Prostate gland (tissue), 2 donors: Measurements from ENCODE around the gene UTP3. TPM values are rescaled to one million over a fixed set of nuclear protein-coding genes. Genes with fewer than 3 reads are reported as not detected.

ENCODE experiments used
- DNase-seq: peaks from one replicate; pipeline ENCODE4 v3.0.0-alpha.2; 2019; ENCODE audit warnings: low spot score
- H3K27ac ChIP-seq, 2 donors: fragments of 200-600 bp; sonication (generic); 2 replicates each; pipeline ENCODE4 v1.5.1; 2017 to 2019
- H3K27me3 ChIP-seq: fragments of 200-600 bp; sonication (generic); replicated peaks from 2 replicates; pipeline ENCODE4 v1.5.1; 2019; ENCODE audit not compliant: insufficient read depth
- H3K36me3 ChIP-seq, 2 donors: fragments of 200-600 bp; sonication (generic); 1 replicate in 1 of 2; 2 replicates in 1 of 2; pipeline versions ENCODE4 v1.5.1 to v1.8.1; 2017 to 2019
- H3K4me1 ChIP-seq: fragments of 200-600 bp; sonication (generic); replicated peaks from 2 replicates; pipeline ENCODE4 v1.5.1; 2019
- H3K4me3 ChIP-seq, 2 donors: fragments of 200-600 bp; sonication (generic); 2 replicates each; pipeline ENCODE4 v1.5.1; 2017 to 2019
- H3K9me3 ChIP-seq: fragments of 200-600 bp; sonication (generic); 2 replicates; pipeline ENCODE4 v1.5.1; 2017
- CTCF ChIP-seq, 4 experiments: fragments of 200-600 bp in 2 of 4; fragments of 450-650 bp in 2 of 4; sonication (generic) in 2 of 4; IDR thresholded peaks; 1 replicate in 3 of 4; 2 replicates in 1 of 4; pipeline ENCODE4 v1.5.1; 2016 to 2019; ENCODE audit warnings: antibody characterized with exemption in 4 of 4, mild to moderate bottlenecking in 2 of 4, moderate library complexity in 2 of 4
- POLR2A ChIP-seq: fragments of 450-650 bp; IDR thresholded peaks from one replicate; pipeline ENCODE4 v1.6.1; 2016; ENCODE audit warnings: antibody characterized with exemption, mild to moderate bottlenecking
- POLR2AphosphoS5 ChIP-seq: sonication (generic); formaldehyde crosslinking; IDR thresholded peaks from one replicate; pipeline ENCODE4 v1.6.1; 2017; ENCODE audit warnings: antibody characterized with exemption
- WGBS: methylation state at CpG from one replicate; pipeline ENCODE4 v1.1.5; 2018; 5-methylcytosine and 5-hydroxymethylcytosine counted together
- intact Hi-C: fragments of 100-400 bp; cut with DNase I; formaldehyde crosslinking; loops from one replicate; pipeline ENCODE4 v1.14.2; 2022
- total RNA-seq, 2 donors: library from RNA; depleted of rRNA; stranded (reverse); fragments of >200 nt; gene quantifications; one replicate each; pipeline ENCODE4 v1.1.0, GENCODE V29; 2016

UTP3 gene
- total RNA-seq, 2 donors from 2014 or later: 13.4 to 19.7 TPM

- 82% methylated on average over 5 of the region's 5 CpGs for WGBS
- H3K4me3 ChIP-seq: no peak overlapping the region
- no peak for TF ChIP-seq CTCF (IDR thresholded peaks at IDR 0.05)
- TF ChIP-seq POLR2AphosphoS5: no peak
- TF ChIP-seq POLR2A: no peak
- H3K36me3 ChIP-seq: no peaks in the 10 kb centered on the region
- no peaks in the 10 kb centered on the region for H3K9me3 ChIP-seq
- H3K27ac ChIP-seq: no peak overlapping the region
- DNase-seq: no peak
- H3K27me3 ChIP-seq: no peaks in the 10 kb centered on the region
- intact Hi-C loops: no loop called here
- no peaks in the 10 kb centered on the region for H3K4me1 ChIP-seq
Measured at GRCh38 chr4:70670332-70671014, 17.9 kb upstream of the UTP3 start.

GRCh38 chr4:70671091-70671490 lies 17.2 kb upstream of the UTP3 start:
- Histone ChIP-seq H3K27me3 (no peaks in the 10 kb centered on the region), H3K4me1 (no peaks in the 10 kb centered on the region), H3K9me3 (no peaks in the 10 kb centered on the region), H3K27ac (no peak overlapping the region), H3K4me3 (no peak overlapping the region), H3K36me3 (no peaks in the 10 kb centered on the region)
- WGBS: 48% methylated on average over 2 of the region's 2 CpGs
- TF ChIP-seq POLR2A: no peak
- TF ChIP-seq CTCF (IDR thresholded peaks at IDR 0.05): no peak
- no peak for TF ChIP-seq POLR2AphosphoS5
- no peak for DNase-seq
- intact Hi-C loops: no loop called here

DNA sequence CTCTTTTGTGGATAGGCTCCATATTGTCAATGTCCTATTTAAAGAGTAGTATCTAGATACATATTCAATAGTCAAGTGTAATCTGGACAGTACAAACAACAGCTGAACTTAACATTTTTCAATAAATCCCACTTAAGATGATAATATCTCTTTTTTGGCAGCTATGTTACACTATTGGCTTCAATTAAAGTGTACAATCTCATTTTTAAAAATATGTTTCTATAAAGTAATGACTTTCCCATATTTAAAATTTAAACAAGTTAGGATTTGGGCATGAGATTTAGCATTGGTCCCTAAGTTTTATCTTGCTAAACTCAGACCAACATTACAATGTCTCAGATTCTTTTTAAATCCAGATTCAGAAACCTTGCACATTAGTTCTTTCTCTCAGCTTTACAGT lies 14.1 kb upstream of the UTP3 start:
- H3K27me3 ChIP-seq: no peaks in the 10 kb centered on the region
- no peak for DNase-seq
- H3K4me3 ChIP-seq: no peak overlapping the region
- TF ChIP-seq CTCF (IDR thresholded peaks at IDR 0.05): no peak
- TF ChIP-seq POLR2A: no peak
- no peak for TF ChIP-seq POLR2AphosphoS5
- intact Hi-C loops: no loop called here
- H3K9me3 ChIP-seq: no peaks in the 10 kb centered on the region
- no peaks in the 10 kb centered on the region for H3K36me3 ChIP-seq
- no peaks in the 10 kb centered on the region for H3K4me1 ChIP-seq
- no peak overlapping the region for H3K27ac ChIP-seq

DNA sequence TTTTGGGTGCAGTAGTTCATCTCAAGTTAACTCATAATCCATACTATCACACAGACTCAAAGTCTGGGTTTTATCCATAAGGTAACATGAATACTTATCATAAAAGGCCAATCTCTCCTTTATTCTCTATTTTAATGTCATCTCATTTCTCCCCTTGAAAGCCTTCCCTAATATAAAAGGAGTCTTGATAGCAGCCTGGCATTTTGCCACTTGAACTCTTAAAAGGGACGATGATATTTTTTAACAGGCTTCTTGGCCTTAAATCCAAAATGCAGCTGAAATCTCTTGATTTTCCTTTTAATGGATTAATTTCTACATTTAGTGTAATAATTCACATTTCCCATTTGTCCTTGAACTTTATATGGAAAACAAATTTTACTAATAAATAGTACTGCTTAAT lies 13.6 kb upstream of the UTP3 start:
- Histone ChIP-seq H3K36me3 (no peaks in the 10 kb centered on the region), H3K4me3 (no peak overlapping the region), H3K9me3 (no peaks in the 10 kb centered on the region), H3K27me3 (no peaks in the 10 kb centered on the region), H3K4me1 (no peaks in the 10 kb centered on the region), H3K27ac (no peak overlapping the region)
- 23% methylated on average over 1 of the region's 1 CpG for WGBS
- no peak for TF ChIP-seq POLR2AphosphoS5
- no peak for TF ChIP-seq POLR2A
- no peak for TF ChIP-seq CTCF (IDR thresholded peaks at IDR 0.05)
- intact Hi-C loops: no loop called here
- no peak for DNase-seq

DNA sequence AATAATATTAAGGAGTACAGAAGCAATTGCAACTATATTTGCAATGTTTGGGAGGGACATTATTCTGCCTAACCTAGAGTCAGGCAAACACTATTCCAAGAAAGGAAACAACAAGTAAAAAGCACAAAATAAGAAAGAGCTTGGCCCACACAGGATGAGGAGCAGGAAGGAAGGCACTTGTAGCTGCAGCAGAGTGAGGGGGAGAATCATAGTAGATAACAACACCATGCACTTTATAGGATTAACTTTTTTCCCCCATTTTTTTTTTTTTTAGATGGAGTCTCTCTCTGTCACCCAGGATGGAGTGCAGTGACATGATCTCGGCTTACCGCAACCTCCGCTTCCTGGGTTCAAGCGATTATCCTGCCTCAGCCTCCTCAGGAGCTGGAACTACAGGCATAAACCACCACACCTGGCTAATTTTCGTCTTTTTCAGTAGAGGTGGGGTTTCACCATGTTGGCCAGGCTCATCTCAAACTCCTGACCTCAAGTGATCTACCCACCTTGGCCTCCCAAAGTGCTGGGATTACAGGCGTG lies 11.7 kb upstream of the UTP3 start:
- TF ChIP-seq POLR2A (no peak), CTCF (IDR thresholded peaks at IDR 0.05) (no peak), POLR2AphosphoS5 (no peak)
- Histone ChIP-seq H3K4me3 (no peak overlapping the region), H3K4me1 (no peaks in the 10 kb centered on the region), H3K36me3 (no peaks in the 10 kb centered on the region), H3K9me3 (no peaks in the 10 kb centered on the region), H3K27me3 (no peaks in the 10 kb centered on the region), H3K27ac (no peak overlapping the region)
- WGBS: 94% methylated on average over 6 of the region's 6 CpGs
- DNase-seq: no peak
- intact Hi-C loops: no loop called here
